ENCODE data around the gene UTP14C.

Gene UTP14C

GRCh38 chr13:51996641-51997040, 27.9 kb upstream of the UTP14C start:
- no peaks in the 10 kb centered on the region for H3K36me3 ChIP-seq (ENCODE audit: insufficient read depth, low read length)
- no peaks in the 10 kb centered on the region for H3K4me1 ChIP-seq (ENCODE audit: insufficient read depth, low read length)
- no peak overlapping the region for H3K4me3 ChIP-seq (ENCODE audit: low read length)
- no peak overlapping the region for H2AFZ ChIP-seq (ENCODE audit: low read depth, low read length)
- no peaks in the 10 kb centered on the region for H3K27me3 ChIP-seq (ENCODE audit: insufficient read depth, low read length)
- H3K9me3 ChIP-seq (ENCODE audit: low read length): no peaks in the 10 kb centered on the region

- no peak overlapping the region for H2AFZ ChIP-seq (ENCODE audit: low read depth, low read length)
- H3K4me3 ChIP-seq (ENCODE audit: low read length): no peak overlapping the region
Measured at GRCh38 chr13:51997186-51997585, 27.3 kb upstream of the UTP14C start.

DNA sequence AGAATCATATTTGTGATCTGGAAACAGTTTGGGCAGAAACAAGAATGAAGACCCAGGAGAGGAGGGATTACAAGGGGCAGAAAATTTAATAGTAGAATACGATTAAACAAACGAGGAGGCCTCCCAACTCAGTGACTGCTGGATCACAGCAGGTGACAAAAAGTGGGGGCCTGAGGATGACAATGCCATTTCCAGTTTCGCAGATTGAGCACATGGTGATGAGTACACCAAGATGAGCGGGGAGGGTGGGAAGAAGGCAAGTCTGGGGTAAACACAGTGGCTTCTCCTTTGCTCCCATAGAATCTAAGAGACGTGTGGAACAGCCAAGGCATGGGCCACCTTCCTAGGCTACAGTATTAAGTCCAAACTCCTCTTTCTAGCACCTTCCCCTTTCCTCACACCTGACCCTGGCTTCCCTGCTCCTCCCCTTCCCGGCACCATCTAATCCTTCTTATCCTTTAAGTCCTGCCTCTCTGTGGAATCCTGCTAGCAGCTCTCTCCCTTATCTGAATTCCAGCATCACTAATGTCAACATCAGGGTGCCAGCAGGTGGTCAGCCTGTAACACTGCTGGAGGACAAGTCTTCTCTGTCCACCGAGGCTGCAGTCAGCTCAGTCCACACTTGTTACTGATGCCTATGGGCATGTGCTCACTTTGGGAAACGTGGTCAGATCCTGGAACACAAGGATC, 26.7 kb upstream of the UTP14C start:
- H3K4me1 ChIP-seq (ENCODE audit: insufficient read depth, low read length): no peaks in the 10 kb centered on the region
- H3K9me3 ChIP-seq (ENCODE audit: low read length): no peaks in the 10 kb centered on the region
- no peak overlapping the region for H2AFZ ChIP-seq (ENCODE audit: low read depth, low read length)
- no peaks in the 10 kb centered on the region for H3K36me3 ChIP-seq (ENCODE audit: insufficient read depth, low read length)
- no peak overlapping the region for H3K4me3 ChIP-seq (ENCODE audit: low read length)
- H3K27me3 ChIP-seq (ENCODE audit: insufficient read depth, low read length): no peaks in the 10 kb centered on the region

More at GRCh38 chr13:51997186-51997585, 27.3 kb upstream of the UTP14C start:
- no peaks in the 10 kb centered on the region for H3K4me1 ChIP-seq (ENCODE audit: insufficient read depth, low read length)
- H3K27me3 ChIP-seq (ENCODE audit: insufficient read depth, low read length): no peaks in the 10 kb centered on the region
- H3K9me3 ChIP-seq (ENCODE audit: low read length): no peaks in the 10 kb centered on the region
- no peaks in the 10 kb centered on the region for H3K36me3 ChIP-seq (ENCODE audit: insufficient read depth, low read length)

- H2AFZ ChIP-seq (ENCODE audit: low read depth, low read length): no peak overlapping the region
- no peak overlapping the region for H3K4me3 ChIP-seq (ENCODE audit: low read length)
- H3K36me3 ChIP-seq (ENCODE audit: insufficient read depth, low read length): no peaks in the 10 kb centered on the region
- H3K9me3 ChIP-seq (ENCODE audit: low read length): no peaks in the 10 kb centered on the region
- H3K27me3 ChIP-seq (ENCODE audit: insufficient read depth, low read length): no peaks in the 10 kb centered on the region
- no peaks in the 10 kb centered on the region for H3K4me1 ChIP-seq (ENCODE audit: insufficient read depth, low read length)
Measured at GRCh38 chr13:51998723-51999509, 25.6 kb upstream of the UTP14C start.

GRCh38 chr13:51999510-51999911, 25.0 kb upstream of the UTP14C start:
- Histone ChIP-seq H3K9me3 (ENCODE audit: low read length) (no peaks in the 10 kb centered on the region), H3K36me3 (ENCODE audit: insufficient read depth, low read length) (no peaks in the 10 kb centered on the region), H3K4me1 (ENCODE audit: insufficient read depth, low read length) (no peaks in the 10 kb centered on the region), H3K27me3 (ENCODE audit: insufficient read depth, low read length) (no peaks in the 10 kb centered on the region), H2AFZ (ENCODE audit: low read depth, low read length) (no peak overlapping the region), H3K4me3 (ENCODE audit: low read length) (no peak overlapping the region)

DNA sequence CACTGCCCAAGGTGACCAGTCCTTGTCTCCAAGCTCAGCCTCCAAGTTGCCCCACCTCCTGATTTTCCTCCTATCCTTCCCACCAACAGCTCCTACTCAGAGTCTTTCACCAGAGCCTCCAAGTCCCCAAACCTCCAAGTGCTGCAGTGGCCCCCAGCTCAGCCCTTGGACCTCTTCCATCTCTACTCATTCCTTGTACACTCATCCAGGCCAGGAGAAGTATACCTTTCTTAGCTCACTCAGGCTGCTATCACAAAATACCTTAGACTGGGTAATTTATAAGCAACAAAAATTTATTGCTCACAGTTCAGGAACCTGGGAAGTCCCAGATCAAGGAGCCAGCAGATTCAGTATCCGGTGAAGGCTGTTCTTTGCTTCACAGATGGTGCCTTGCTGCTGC, 24.6 kb upstream of the UTP14C start:
- no peaks in the 10 kb centered on the region for H3K9me3 ChIP-seq (ENCODE audit: low read length)
- H2AFZ ChIP-seq (ENCODE audit: low read depth, low read length): no peak overlapping the region
- no peaks in the 10 kb centered on the region for H3K36me3 ChIP-seq (ENCODE audit: insufficient read depth, low read length)
- H3K4me3 ChIP-seq (ENCODE audit: low read length): no peak overlapping the region
- no peaks in the 10 kb centered on the region for H3K27me3 ChIP-seq (ENCODE audit: insufficient read depth, low read length)
- no peaks in the 10 kb centered on the region for H3K4me1 ChIP-seq (ENCODE audit: insufficient read depth, low read length)

- Histone ChIP-seq H3K27me3 (ENCODE audit: insufficient read depth, low read length) (no peaks in the 10 kb centered on the region), H2AFZ (ENCODE audit: low read depth, low read length) (no peak overlapping the region), H3K4me1 (ENCODE audit: insufficient read depth, low read length) (no peaks in the 10 kb centered on the region), H3K9me3 (ENCODE audit: low read length) (no peaks in the 10 kb centered on the region), H3K4me3 (ENCODE audit: low read length) (no peak overlapping the region), H3K36me3 (ENCODE audit: insufficient read depth, low read length) (no peaks in the 10 kb centered on the region)
Measured at GRCh38 chr13:52001120-52001731, 23.3 kb upstream of the UTP14C start.

GRCh38 chr13:52002361-52002760, 22.1 kb upstream of the UTP14C start:
- Histone ChIP-seq H3K27me3 (ENCODE audit: insufficient read depth, low read length) (no peaks in the 10 kb centered on the region), H2AFZ (ENCODE audit: low read depth, low read length) (no peak overlapping the region), H3K9me3 (ENCODE audit: low read length) (no peaks in the 10 kb centered on the region), H3K4me1 (ENCODE audit: insufficient read depth, low read length) (no peaks in the 10 kb centered on the region), H3K36me3 (ENCODE audit: insufficient read depth, low read length) (no peaks in the 10 kb centered on the region), H3K4me3 (ENCODE audit: low read length) (no peak overlapping the region)

DNA sequence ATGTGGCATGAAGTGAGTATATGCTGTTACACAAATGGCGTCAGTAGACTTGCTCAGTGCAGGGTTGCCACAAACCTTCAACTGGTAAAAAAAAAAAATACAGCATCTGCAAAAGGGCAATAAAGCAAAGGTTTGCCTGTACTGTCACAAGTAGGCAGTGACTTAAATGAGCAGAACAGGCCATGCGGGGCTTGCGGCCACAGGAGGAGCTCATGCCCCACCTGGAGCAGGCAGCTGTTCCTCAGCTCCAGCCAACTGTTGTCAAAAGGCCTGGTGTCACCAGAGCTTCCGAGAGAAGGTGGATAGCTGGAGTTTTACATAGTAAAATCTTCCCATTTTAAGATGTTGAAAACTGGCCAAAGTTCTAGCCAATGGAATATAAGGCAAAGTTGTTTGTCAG, 20.9 kb upstream of the UTP14C start:
- Histone ChIP-seq H3K36me3 (ENCODE audit: insufficient read depth, low read length) (no peaks in the 10 kb centered on the region), H3K9me3 (ENCODE audit: low read length) (no peaks in the 10 kb centered on the region), H3K4me3 (ENCODE audit: low read length) (no peak overlapping the region), H2AFZ (ENCODE audit: low read depth, low read length) (no peak overlapping the region), H3K27me3 (ENCODE audit: insufficient read depth, low read length) (peaks cover 2% of the 10 kb centered on the region), H3K4me1 (ENCODE audit: insufficient read depth, low read length) (no peaks in the 10 kb centered on the region)

GRCh38 chr13:52004511-52005170, 19.9 kb upstream of the UTP14C start:
- Histone ChIP-seq H2AFZ (ENCODE audit: low read depth, low read length) (no peak overlapping the region), H3K36me3 (ENCODE audit: insufficient read depth, low read length) (no peaks in the 10 kb centered on the region), H3K4me1 (ENCODE audit: insufficient read depth, low read length) (no peaks in the 10 kb centered on the region), H3K27me3 (ENCODE audit: insufficient read depth, low read length) (peaks cover 2% of the 10 kb centered on the region), H3K4me3 (ENCODE audit: low read length) (no peak overlapping the region), H3K9me3 (ENCODE audit: low read length) (no peaks in the 10 kb centered on the region)

DNA sequence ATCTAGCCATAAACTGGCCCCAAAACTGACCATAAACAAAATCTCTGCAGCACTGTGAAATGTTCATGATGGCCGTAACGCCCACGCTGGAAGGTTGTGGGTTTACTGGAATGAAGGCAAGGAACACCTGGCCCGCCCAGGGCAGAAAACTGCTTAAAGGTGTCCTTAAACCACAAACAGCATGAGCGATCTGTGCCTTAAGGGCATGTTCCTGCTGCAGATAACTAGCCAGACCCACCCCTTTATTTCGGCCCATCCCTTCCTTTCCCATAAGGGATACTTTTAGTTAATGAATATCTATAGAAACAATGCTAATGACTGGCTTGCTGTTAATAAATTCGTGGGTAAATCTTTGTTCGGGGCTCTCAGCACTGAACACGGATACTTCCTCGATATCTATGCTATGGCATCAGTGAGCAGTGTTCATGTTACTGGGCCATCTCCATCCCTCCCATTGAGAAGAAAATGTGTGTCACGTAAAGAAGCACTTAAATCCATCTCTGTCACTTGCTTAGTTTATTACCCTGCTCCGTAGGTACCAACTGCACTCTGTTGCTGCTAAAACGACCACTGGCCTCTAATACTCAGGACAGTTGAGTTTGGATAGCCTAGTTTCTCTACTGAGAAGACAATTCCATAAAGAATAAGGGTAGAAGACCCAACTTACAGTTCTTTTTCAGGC, 18.5 kb upstream of the UTP14C start:
- no peaks in the 10 kb centered on the region for H3K36me3 ChIP-seq (ENCODE audit: insufficient read depth, low read length)
- H3K27me3 ChIP-seq (ENCODE audit: insufficient read depth, low read length): peaks cover 2% of the 10 kb centered on the region
- H2AFZ ChIP-seq (ENCODE audit: low read depth, low read length): no peak overlapping the region
- H3K9me3 ChIP-seq (ENCODE audit: low read length): no peaks in the 10 kb centered on the region
- no peak overlapping the region for H3K4me3 ChIP-seq (ENCODE audit: low read length)
- H3K4me1 ChIP-seq (ENCODE audit: insufficient read depth, low read length): peaks cover 6% of the 10 kb centered on the region

DNA sequence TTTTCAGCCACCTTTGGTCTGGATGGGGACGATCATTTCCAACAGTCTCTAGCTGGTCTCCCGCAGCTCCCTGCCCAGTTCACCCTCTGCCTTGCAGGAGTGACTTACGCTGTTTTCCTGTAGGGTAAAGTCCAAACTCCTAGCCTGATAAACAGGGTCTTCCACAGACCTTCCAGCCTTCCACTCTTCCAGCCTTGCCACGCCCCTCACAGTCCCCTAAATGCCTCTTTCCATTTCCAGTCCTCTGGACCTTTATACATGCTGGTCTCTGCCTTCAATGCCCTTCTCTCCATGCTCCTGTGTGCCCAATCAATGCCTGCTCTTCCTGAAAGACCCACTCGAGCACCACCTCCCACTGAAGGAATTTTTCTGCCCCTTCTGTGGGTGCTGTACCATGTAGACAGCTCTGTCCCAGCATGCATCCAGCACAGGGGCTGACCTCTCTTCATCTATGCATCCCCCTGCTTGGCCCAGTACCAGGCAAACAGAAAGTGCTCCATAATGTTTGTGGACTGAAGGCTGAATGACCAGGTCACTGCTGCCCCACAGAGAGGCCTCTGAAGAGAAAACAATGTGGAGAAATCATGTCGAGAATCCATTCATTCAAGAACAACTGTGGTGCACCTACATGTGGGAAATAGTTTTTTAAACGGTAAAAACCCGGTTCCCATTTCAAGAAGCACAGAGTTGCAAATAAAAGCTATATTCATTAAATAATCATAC, 17.8 kb upstream of the UTP14C start:
- Histone ChIP-seq H3K4me3 (ENCODE audit: low read length) (no peak overlapping the region), H3K4me1 (ENCODE audit: insufficient read depth, low read length) (peaks cover 7% of the 10 kb centered on the region), H2AFZ (ENCODE audit: low read depth, low read length) (no peak overlapping the region), H3K9me3 (ENCODE audit: low read length) (no peaks in the 10 kb centered on the region), H3K36me3 (ENCODE audit: insufficient read depth, low read length) (no peaks in the 10 kb centered on the region), H3K27me3 (ENCODE audit: insufficient read depth, low read length) (peaks cover 2% of the 10 kb centered on the region)
